Measurements from ENCODE around the gene C2orf15.
"Not testable (repeated sequence)": the region's sequence is repeated elsewhere in the genome, so short reads cannot be mapped to it uniquely, and the experiment has no call there.

The C2orf15 gene

DNA sequence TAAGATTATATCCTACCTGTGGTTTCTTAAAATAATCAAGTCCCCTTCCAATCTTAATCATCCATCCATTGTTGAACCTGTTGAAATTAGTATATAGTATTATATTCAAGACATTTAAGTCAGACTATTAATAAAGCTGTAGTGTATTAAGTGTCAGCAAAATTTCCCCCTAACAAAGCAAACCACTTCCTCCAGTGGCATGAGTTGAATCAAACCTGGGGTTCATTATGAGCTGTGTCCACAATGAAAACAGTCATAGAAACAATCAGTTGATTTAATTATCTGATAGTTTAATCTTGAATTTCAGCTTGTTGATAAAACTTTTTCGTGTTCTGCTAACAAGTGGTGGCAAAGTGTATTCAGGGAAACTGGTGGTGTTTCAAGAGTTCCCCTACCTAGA, 28.0 kb downstream of the C2orf15 start:
- no peak for DNase-seq

DNA sequence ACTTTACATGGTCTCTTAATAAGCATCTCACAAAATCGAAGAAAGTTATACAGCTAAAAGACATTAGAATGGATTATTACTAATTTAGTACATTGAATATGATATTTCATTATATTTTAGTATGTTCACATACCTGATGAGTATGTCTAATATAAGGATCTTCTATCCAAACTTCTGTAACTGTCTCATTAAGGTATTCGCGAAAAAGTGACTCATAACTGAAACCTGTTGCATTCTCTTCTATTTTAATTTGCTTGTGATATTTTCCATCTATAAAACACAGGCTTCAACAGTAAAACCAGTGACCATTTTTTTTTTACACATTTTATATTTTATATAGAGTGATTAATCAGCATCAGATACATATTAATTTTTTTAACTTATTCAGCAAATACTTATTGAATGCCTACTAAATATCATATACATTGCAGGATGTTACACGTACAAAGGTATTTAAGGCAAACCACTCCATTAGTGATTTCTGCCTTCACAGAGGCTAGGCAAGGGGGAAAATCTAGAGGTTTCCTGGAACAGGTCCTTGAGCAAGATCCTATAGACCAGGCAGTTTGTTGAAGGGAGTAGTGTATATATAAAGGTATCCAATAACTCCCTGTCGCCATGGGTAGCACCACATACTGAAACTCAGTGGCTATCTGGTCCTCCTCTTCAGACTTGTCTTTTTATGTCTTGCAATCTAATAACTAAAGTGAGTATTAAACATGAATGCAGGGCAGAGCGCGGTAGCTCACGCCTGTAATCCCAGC, 30.1 kb downstream of the C2orf15 start:
- no peak for DNase-seq

GRCh38 chr2:99180755-99181623, 39.5 kb downstream of the C2orf15 start, which contains the start of the genes MITD1 and MRPL30:
Gene MITD1, minus strand, starts transcription at chr2:99181058. Its CDS starts 77 bp downstream, at chr2:99180981.
Gene MRPL30, plus strand, starts transcription at chr2:99181184. Its CDS starts 5,020 bp downstream, at chr2:99186204.
- DNase-seq, result peak; percentile 84 to 90

DNA sequence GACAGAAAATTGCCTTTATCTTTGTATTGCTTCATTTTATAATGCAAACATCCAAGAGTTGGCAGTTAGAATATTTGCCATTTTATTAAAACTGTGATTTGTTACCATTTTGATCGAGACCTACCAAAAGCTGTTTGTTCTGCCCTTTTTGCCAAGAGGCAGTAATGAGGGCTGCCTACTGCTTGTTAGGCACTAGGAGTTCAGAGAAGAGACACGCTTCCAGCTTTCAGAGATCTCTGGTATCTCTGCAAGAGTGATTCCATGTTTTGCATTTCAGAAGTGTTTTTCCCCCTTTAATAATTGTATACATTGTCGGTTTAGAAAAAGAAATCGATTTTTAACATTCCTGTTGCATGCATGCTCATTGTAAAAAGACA, 40.1 kb downstream of the C2orf15 start:
- DNase-seq, result no peak

GRCh38 chr2:99183025-99183424, 41.5 kb downstream of the C2orf15 start:
- DNase-seq, result no peak

DNA sequence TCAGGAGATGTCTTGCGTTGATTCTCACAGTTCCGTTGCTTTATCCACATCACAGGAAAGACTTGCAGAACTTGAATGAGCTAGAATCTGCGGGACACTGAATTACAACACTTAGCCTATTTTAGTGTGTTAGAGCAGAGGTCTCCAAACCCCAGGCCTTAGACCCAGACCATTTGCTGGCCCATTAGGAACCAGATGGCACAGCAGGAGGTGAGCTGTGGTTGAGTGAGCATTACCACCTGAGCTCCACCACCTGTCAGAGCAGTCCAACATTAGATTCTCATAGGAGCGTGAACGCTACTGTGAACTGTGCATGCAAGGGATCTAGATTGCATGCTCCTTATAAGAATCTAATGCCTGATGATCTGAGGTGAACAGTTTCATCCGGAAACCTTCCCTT, 43.3 kb downstream of the C2orf15 start:
- no peak for DNase-seq

GRCh38 chr2:99187011-99187410, 45.5 kb downstream of the C2orf15 start:
- no peak for DNase-seq

- no peak for DNase-seq
These were observed 46.9 kb downstream of the C2orf15 start for GRCh38 chr2:99188357-99188756.

DNA sequence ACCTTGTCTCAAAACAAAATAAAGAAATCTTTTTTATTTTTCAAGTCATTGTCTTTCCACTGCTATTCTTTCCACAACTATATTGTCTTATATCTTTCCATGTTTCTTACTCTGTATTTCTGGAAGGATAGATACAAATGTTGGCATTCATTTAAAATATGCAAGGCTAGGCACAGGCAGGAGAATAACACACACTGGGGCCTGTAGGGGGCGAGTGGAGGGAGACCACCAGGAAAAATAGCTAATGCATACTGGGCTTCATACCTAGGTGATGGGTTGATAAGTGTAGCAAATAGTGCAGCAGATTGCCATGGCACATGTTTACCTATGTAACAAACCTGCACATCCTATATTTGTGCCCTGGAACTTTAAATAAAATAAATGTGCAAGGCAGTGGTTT, 49.0 kb downstream of the C2orf15 start:
- no peak for DNase-seq

GRCh38 chr2:99192364-99192763, 50.9 kb downstream of the C2orf15 start:
- not testable (repeated sequence) for DNase-seq

DNA sequence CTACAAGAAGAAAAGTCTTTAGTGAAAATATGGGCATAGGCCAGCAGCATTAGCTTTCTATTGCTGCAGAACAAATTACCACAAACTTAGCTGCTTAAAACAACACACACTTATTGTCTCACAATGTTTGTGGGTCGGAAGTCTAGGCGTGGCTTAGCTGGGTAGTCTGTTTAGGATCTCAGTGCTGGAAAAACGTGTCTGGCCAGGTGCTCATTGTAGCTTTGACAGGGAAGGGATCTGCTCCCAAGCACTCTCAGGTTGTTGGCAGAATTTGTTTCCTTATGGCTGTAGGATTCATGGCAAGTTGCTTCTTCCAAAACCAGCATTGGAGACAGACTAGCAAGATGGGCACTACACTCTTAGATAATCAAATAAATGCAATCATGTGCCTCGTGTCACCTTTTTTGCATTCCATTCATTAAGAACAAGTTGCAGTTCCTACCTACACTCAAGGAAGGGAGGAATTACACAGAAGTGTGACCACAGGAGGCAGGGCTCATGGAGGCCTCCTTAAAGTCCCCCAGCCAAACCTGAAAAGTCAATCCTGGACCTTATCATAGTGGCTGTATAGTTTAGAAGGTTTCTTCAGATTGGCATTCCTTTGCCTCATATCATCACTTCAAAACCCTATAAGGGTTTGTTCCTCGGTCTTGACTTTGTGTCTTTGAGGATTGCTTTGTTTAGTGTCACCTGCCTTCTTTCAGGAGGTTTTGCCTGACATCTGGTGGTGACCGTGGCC, 56.8 kb downstream of the C2orf15 start:
- no peak for DNase-seq

- DNase-seq, result no peak
These were observed 58.7 kb downstream of the C2orf15 start for GRCh38 chr2:99200076-99200800.
